ENCODE measurements around the gene FNBP1. TPM values are rescaled to one million over a fixed set of nuclear protein-coding genes. Genes with fewer than 3 reads are reported as not detected.

Gene FNBP1
- total and polyA plus RNA-seq, 2 donors (not counting 1 experiment from before 2014, with no cell fraction given), result 20.8 to 44.3 TPM

DNA sequence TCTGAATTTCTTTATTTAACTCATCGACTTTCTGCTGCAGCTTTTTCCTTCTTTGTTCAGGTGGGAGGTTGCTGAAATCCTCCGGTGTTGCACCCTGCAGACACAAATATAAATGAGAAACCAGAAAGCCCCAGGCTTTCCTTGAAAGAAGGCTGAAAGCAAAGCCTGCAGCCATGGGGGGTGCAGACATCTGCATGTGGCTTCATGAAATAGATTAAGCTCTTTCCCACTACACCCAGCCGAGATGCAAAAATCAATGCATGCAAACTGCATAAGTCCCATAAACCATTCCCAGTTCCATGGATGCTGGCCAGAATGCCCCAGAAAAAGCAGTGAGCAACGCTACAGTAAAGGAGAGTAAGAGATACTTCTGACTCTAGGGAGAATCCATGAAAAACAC is 134.1 kb downstream of the FNBP1 start:
- H3K4me3 ChIP-seq (replicated peaks in 1 of 4; ENCODE audit: control extremely low read depth in 1 of 4, insufficient read depth in 1 of 4, low read depth in 3 of 4, low read length in 4 of 4), result no peak overlapping the region
- no peak overlapping the region for H3K9ac ChIP-seq (ENCODE audit: insufficient read depth, low read length)
- H3K9me3 ChIP-seq (ENCODE audit: control insufficient read depth, insufficient read depth, low read depth, low read length), result no peaks in the 10 kb centered on the region
- TF ChIP-seq EZH2 (IDR thresholded peaks at IDR 0.05; ENCODE audit: low read length, missing control alignments), result no peak
- TF ChIP-seq, protein P1, sequence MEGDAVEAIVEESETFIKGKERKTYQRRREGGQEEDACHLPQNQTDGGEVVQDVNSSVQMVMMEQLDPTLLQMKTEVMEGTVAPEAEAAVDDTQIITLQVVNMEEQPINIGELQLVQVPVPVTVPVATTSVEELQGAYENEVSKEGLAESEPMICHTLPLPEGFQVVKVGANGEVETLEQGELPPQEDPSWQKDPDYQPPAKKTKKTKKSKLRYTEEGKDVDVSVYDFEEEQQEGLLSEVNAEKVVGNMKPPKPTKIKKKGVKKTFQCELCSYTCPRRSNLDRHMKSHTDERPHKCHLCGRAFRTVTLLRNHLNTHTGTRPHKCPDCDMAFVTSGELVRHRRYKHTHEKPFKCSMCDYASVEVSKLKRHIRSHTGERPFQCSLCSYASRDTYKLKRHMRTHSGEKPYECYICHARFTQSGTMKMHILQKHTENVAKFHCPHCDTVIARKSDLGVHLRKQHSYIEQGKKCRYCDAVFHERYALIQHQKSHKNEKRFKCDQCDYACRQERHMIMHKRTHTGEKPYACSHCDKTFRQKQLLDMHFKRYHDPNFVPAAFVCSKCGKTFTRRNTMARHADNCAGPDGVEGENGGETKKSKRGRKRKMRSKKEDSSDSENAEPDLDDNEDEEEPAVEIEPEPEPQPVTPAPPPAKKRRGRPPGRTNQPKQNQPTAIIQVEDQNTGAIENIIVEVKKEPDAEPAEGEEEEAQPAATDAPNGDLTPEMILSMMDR (conservative IDR thresholded peaks at IDR 0.05 in 1 of 2, IDR thresholded peaks at IDR 0.05 in 1 of 2; ENCODE audit: low read depth in 1 of 2, low read length in 2 of 2), result no peak
- peaks cover 3% of the 10 kb centered on the region for H3K4me1 ChIP-seq (ENCODE audit: control insufficient read depth, extremely low read depth, insufficient read depth, low read length)
- H4K20me1 ChIP-seq (ENCODE audit: control insufficient read depth, extremely low read depth, insufficient read depth, low read length), result no peaks in the 10 kb centered on the region
- no peaks in the 10 kb centered on the region for H3K79me2 ChIP-seq (ENCODE audit: control insufficient read depth, insufficient read depth, low read length)
- no peaks in the 10 kb centered on the region for H3K27me3 ChIP-seq (ENCODE audit: control insufficient read depth, insufficient read depth, low read length)
- no peak overlapping the region for H2AFZ ChIP-seq (ENCODE audit: low read length)
- no peak overlapping the region for H3K27ac ChIP-seq (ENCODE audit: insufficient read depth, low read length)
- no peak for DNase-seq (ENCODE audit: low read depth in 2 of 2)
- no peaks in the 10 kb centered on the region for H3K36me3 ChIP-seq (ENCODE audit: control insufficient read depth, insufficient read depth, low read length)
- H3K4me2 ChIP-seq (ENCODE audit: extremely low read depth, insufficient read depth, low read length), result no peak overlapping the region

DNA sequence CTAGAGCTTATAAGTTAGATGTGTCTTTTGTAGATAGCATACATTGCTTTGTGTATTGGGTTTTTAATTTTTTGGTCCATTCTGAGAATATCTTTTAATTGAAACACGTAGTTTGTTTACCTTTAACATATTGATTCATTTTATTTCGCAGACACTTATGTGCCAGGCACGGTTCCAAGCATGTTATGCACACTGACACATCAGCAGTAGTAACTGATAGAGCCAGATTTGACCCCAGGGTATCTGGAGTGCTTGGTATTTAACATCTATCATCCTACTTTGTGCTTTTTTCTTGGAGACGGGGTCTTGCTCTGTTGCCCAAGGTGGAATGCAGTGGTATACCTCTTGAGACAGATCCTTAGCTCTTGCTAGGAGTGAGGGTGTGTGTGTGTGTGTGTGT is 135.8 kb downstream of the FNBP1 start:
- no peak overlapping the region for H3K9ac ChIP-seq (ENCODE audit: insufficient read depth, low read length)
- no peaks in the 10 kb centered on the region for H3K79me2 ChIP-seq (ENCODE audit: control insufficient read depth, insufficient read depth, low read length)
- H3K4me2 ChIP-seq (ENCODE audit: extremely low read depth, insufficient read depth, low read length), result no peak overlapping the region
- no peak overlapping the region for H3K4me3 ChIP-seq (replicated peaks in 1 of 4; ENCODE audit: control extremely low read depth in 1 of 4, insufficient read depth in 1 of 4, low read depth in 3 of 4, low read length in 4 of 4)
- no peak for DNase-seq (ENCODE audit: low read depth in 2 of 2)
- no peak for TF ChIP-seq EZH2 (IDR thresholded peaks at IDR 0.05; ENCODE audit: low read length, missing control alignments)
- TF ChIP-seq, protein P1 (conservative IDR thresholded peaks at IDR 0.05 in 1 of 2, IDR thresholded peaks at IDR 0.05 in 1 of 2; ENCODE audit: low read depth in 1 of 2, low read length in 2 of 2), result no peak
- no peak overlapping the region for H3K27ac ChIP-seq (ENCODE audit: insufficient read depth, low read length)
- no peaks in the 10 kb centered on the region for H3K27me3 ChIP-seq (ENCODE audit: control insufficient read depth, insufficient read depth, low read length)
- no peaks in the 10 kb centered on the region for H3K9me3 ChIP-seq (ENCODE audit: control insufficient read depth, insufficient read depth, low read depth, low read length)
- H3K4me1 ChIP-seq (ENCODE audit: control insufficient read depth, extremely low read depth, insufficient read depth, low read length), result peaks cover 3% of the 10 kb centered on the region
- H4K20me1 ChIP-seq (ENCODE audit: control insufficient read depth, extremely low read depth, insufficient read depth, low read length), result no peaks in the 10 kb centered on the region
- no peak overlapping the region for H2AFZ ChIP-seq (ENCODE audit: low read length)
- no peaks in the 10 kb centered on the region for H3K36me3 ChIP-seq (ENCODE audit: control insufficient read depth, insufficient read depth, low read length)

DNA sequence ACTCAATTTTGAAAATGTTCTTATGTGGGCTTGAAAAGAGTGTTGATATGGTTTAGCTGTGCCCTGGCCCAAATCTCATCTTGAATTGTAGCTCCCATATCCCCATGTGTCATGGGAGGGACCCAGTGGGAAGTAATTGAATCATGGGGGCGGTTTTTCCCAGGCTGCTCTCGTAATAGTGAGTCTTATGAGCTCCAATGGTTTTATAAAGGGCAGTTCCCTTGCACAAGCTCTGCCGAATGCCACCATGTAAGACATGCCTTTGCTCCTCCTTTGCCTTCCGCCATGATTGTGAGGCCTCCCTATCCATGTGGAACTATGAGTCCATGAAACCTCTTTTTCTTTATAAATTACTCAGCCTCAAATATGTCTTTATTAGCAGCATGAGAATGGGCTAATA is 136.7 kb downstream of the FNBP1 start:
- no peaks in the 10 kb centered on the region for H4K20me1 ChIP-seq (ENCODE audit: control insufficient read depth, extremely low read depth, insufficient read depth, low read length)
- no peak for TF ChIP-seq EZH2 (IDR thresholded peaks at IDR 0.05; ENCODE audit: low read length, missing control alignments)
- TF ChIP-seq, protein P1 (conservative IDR thresholded peaks at IDR 0.05 in 1 of 2, IDR thresholded peaks at IDR 0.05 in 1 of 2; ENCODE audit: low read depth in 1 of 2, low read length in 2 of 2), result no peak
- no peak overlapping the region for H3K27ac ChIP-seq (ENCODE audit: insufficient read depth, low read length)
- no peak overlapping the region for H2AFZ ChIP-seq (ENCODE audit: low read length)
- no peaks in the 10 kb centered on the region for H3K27me3 ChIP-seq (ENCODE audit: control insufficient read depth, insufficient read depth, low read length)
- H3K4me3 ChIP-seq (replicated peaks in 1 of 4; ENCODE audit: control extremely low read depth in 1 of 4, insufficient read depth in 1 of 4, low read depth in 3 of 4, low read length in 4 of 4), result no peak overlapping the region
- H3K36me3 ChIP-seq (ENCODE audit: control insufficient read depth, insufficient read depth, low read length), result no peaks in the 10 kb centered on the region
- no peaks in the 10 kb centered on the region for H3K79me2 ChIP-seq (ENCODE audit: control insufficient read depth, insufficient read depth, low read length)
- no peak for DNase-seq (ENCODE audit: low read depth in 2 of 2)
- H3K4me1 ChIP-seq (ENCODE audit: control insufficient read depth, extremely low read depth, insufficient read depth, low read length), result peaks cover 3% of the 10 kb centered on the region
- no peak overlapping the region for H3K4me2 ChIP-seq (ENCODE audit: extremely low read depth, insufficient read depth, low read length)
- H3K9ac ChIP-seq (ENCODE audit: insufficient read depth, low read length), result no peak overlapping the region
- no peaks in the 10 kb centered on the region for H3K9me3 ChIP-seq (ENCODE audit: control insufficient read depth, insufficient read depth, low read depth, low read length)

Measured in fibroblast of lung (primary cell).